OCI-LY7 (cell line): ENCODE measurements around the gene TOLLIP. TPM values are rescaled to one million over a fixed set of nuclear protein-coding genes. Genes with fewer than 3 reads are reported as not detected.

Source experiments
- BruUV-seq: library from RNA; stranded (reverse); fragments of 400-500 nt; replicated peaks from 2 replicates; lab custom pipeline; 2021; lab: Mats Ljungman, UMichigan
- CTCF ChIA-PET: fragments of 300-600 bp; sonication (Branson Sonifier 250); formaldehyde crosslinking; loops from one replicate; lab custom pipeline; 2022; ENCODE audit warnings: antibody characterized with exemption; ENCODE audit not compliant: unreplicated experiment; lab: Charles Lee
- POLR2A ChIA-PET: fragments of 300-600 bp; sonication (Branson Sonifier 250); formaldehyde crosslinking; loops from one replicate; lab custom pipeline; 2022; ENCODE audit warnings: antibody characterized with exemption; lab: Charles Lee
- DNase-seq: peaks from one replicate; pipeline ENCODE4 v3.0.0-alpha.2; 2015; ENCODE audit warnings: low spot score
- H2AFZ ChIP-seq: fragments of 200-600 bp; sonication (generic), shearing (Covaris generic); 2 replicates; pipeline ENCODE4 v1.6.1; 2014; ENCODE audit warnings: mild to moderate bottlenecking, antibody characterized with exemption, low read length, moderate library complexity
- H3K27ac ChIP-seq: fragments of 200-600 bp; sonication (generic); 2 replicates; pipeline ENCODE4 v1.5.1; 2014; ENCODE audit warnings: mixed run types, low read depth, mild to moderate bottlenecking, moderate library complexity, low read length, inconsistent platforms; ENCODE audit not compliant: poor library complexity, severe bottlenecking
- H3K36me3 ChIP-seq: fragments of 200-600 bp; sonication (generic); 2 replicates; pipeline ENCODE4 v1.6.1; 2014; ENCODE audit warnings: mild to moderate bottlenecking, antibody characterized with exemption, low read length, moderate library complexity, mixed read lengths; ENCODE audit not compliant: insufficient read depth
- H3K4me1 ChIP-seq: fragments of 200-600 bp; sonication (generic); 2 replicates; pipeline ENCODE4 v1.5.1; 2014; ENCODE audit warnings: mild to moderate bottlenecking, low read length; ENCODE audit not compliant: insufficient read depth, poor library complexity, severe bottlenecking
- H3K4me2 ChIP-seq: fragments of 200-600 bp; sonication (generic); 2 replicates; pipeline ENCODE4 v1.6.1; 2014; ENCODE audit warnings: mild to moderate bottlenecking, low read length
- H3K4me3 ChIP-seq: fragments of 200-600 bp; sonication (generic); 2 replicates; pipeline ENCODE4 v1.5.1; 2014; ENCODE audit warnings: mild to moderate bottlenecking, low read depth, low read length; ENCODE audit not compliant: poor library complexity, severe bottlenecking
- H3K79me2 ChIP-seq: fragments of 200-600 bp; sonication (generic); 2 replicates; pipeline ENCODE4 v1.6.1; 2016; ENCODE audit warnings: low read depth, mild to moderate bottlenecking, low read length, moderate library complexity, mixed read lengths; ENCODE audit not compliant: insufficient read depth
- H3K9me2 ChIP-seq: fragments of 200-600 bp; sonication (generic); 2 replicates; pipeline ENCODE4 v1.6.1; 2016; ENCODE audit warnings: mild to moderate bottlenecking, low read length, mixed read lengths; ENCODE audit not compliant: insufficient read depth
- H3K9me3 ChIP-seq: fragments of 200-600 bp; sonication (generic); 2 replicates; pipeline ENCODE4 v1.6.1; 2014; ENCODE audit warnings: mild to moderate bottlenecking, mixed run types, low read length, mixed read lengths
- H4K20me1 ChIP-seq: fragments of 200-600 bp; sonication (generic); 2 replicates; pipeline ENCODE4 v1.6.1; 2014; ENCODE audit warnings: mild to moderate bottlenecking, antibody characterized with exemption, low read length, moderate library complexity, mixed read lengths; ENCODE audit not compliant: insufficient read depth
- EZH2phosphoT487 ChIP-seq: fragments of 200-600 bp; sonication (generic); IDR thresholded peaks from 2 replicates; pipeline ENCODE4 v1.6.1; 2018; ENCODE audit warnings: low read depth, borderline replicate concordance, mild to moderate bottlenecking, mixed run types, antibody characterized with exemption, low read length, moderate library complexity, mixed read lengths
- intact Hi-C: fragments of 100-400 bp; cut with micrococcal nuclease; formaldehyde crosslinking; loops from one replicate; pipeline ENCODE4 v1.10.0; 2022; ENCODE audit not compliant: unreplicated experiment
- total RNA-seq, 2 experiments: library from RNA; depleted of rRNA in 1 of 2; stranded (reverse); fragments of >200 nt in 1 of 2; shearing (Covaris generic) in 1 of 2; gene quantifications; 2 replicates each; pipeline ENCODE4 v1.2.3, GENCODE V29; 2014 to 2022
- TF ChIP-seq, protein P1 (sequence below): fragments of 200-600 bp; sonication (generic); conservative IDR thresholded peaks from 2 replicates; pipeline ENCODE4 v1.5.1; 2014; ENCODE audit warnings: mild to moderate bottlenecking, antibody characterized with exemption, low read length, moderate library complexity, mixed read lengths

TOLLIP gene
- total RNA-seq, 2 experiments from 2014 or later: 15.9 to 37.1 TPM

DNA sequence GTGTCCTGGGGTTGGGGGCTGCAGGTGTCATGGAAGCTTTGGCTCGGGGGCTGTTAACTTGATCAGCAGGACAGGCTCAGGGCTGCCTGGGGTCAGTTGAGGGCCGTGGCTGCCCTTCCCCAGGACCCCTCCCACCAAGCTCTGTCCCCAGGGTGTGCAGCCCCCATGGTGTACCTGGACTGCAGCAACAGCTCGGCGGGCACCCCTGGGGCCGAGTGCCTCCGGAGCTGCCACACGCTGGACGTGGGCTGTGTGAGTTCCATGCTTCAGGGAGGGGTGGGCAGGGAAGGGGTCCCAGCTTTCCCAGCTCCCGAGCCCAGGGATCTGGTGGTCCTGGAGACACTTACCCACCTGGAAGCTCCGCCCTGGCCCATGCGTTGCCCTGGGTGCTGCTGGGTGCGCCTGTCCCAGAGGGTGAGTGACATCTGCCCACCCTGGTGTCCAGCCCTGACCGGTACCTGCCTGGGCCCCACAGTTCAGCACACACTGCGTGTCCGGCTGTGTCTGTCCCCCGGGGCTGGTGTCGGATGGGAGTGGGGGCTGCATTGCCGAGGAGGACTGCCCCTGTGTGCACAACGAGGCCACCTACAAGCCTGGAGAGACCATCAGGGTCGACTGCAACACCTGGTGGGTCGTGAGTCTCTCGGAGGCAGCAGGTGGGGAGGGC is 75.2 kb downstream of the TOLLIP start:
- H2AFZ ChIP-seq: no peak overlapping the region
- H4K20me1 ChIP-seq: no peaks in the 10 kb centered on the region
- no peak for DNase-seq
- H3K9me2 ChIP-seq: no peaks in the 10 kb centered on the region
- no peak overlapping the region for H3K4me3 ChIP-seq
- ChIA-PET CTCF (no interaction called here), POLR2A (no interaction called here)
- no peak for TF ChIP-seq EZH2phosphoT487
- TF ChIP-seq, protein P1, sequence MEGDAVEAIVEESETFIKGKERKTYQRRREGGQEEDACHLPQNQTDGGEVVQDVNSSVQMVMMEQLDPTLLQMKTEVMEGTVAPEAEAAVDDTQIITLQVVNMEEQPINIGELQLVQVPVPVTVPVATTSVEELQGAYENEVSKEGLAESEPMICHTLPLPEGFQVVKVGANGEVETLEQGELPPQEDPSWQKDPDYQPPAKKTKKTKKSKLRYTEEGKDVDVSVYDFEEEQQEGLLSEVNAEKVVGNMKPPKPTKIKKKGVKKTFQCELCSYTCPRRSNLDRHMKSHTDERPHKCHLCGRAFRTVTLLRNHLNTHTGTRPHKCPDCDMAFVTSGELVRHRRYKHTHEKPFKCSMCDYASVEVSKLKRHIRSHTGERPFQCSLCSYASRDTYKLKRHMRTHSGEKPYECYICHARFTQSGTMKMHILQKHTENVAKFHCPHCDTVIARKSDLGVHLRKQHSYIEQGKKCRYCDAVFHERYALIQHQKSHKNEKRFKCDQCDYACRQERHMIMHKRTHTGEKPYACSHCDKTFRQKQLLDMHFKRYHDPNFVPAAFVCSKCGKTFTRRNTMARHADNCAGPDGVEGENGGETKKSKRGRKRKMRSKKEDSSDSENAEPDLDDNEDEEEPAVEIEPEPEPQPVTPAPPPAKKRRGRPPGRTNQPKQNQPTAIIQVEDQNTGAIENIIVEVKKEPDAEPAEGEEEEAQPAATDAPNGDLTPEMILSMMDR: no peak
- no peak overlapping the region for H3K27ac ChIP-seq
- no peaks in the 10 kb centered on the region for H3K9me3 ChIP-seq
- no peak overlapping the region for H3K4me2 ChIP-seq
- no TSS peak for BruUV-seq
- H3K36me3 ChIP-seq: no peaks in the 10 kb centered on the region
- no peaks in the 10 kb centered on the region for H3K4me1 ChIP-seq
- intact Hi-C loops: no loop called here
- H3K79me2 ChIP-seq: no peaks in the 10 kb centered on the region

DNA sequence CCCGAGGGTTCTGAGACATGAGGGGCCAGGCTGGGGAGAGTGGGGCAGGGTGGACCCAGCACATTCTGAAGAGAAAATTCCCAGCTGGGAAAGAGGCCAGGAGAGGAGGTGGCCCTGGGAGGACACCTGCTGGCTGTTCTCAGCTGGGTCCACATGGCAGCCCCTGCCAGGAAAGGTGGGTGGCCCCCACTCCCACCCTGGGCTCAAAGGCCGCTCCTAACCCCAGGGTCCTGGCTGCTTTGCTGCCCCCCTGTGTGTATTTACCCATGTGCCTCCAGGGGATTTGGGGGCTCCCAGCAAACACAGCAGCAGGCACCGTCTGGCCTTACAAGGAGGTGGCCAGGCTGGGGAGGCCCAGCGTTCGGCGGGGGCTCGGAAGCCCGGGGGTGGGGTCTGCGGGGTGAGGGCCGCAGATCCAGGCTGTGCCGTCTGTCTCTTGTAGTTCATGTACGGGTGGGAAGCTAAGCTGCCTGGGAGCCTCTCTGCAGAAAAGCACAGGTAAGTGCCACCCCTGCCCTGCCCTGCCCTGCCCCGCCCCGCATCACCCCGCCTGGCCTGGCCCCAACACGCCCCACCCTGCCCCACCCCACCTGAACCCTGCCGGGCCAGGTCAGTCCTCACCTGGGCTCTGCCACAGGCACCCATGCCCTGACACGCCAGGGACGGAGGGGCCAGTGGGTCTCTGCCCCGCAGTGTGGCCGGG is 75.9 kb downstream of the TOLLIP start:
- no peaks in the 10 kb centered on the region for H3K36me3 ChIP-seq
- H3K4me3 ChIP-seq: no peak overlapping the region
- BruUV-seq: no TSS peak
- no peaks in the 10 kb centered on the region for H4K20me1 ChIP-seq
- H2AFZ ChIP-seq: no peak overlapping the region
- TF ChIP-seq, protein P1: no peak
- no peak for TF ChIP-seq EZH2phosphoT487
- intact Hi-C loops: no loop called here
- POLR2A ChIA-PET: no interaction called here
- no peaks in the 10 kb centered on the region for H3K9me2 ChIP-seq
- DNase-seq: no peak
- H3K4me1 ChIP-seq: no peaks in the 10 kb centered on the region
- CTCF ChIA-PET: no interaction called here
- H3K27ac ChIP-seq: no peak overlapping the region
- H3K9me3 ChIP-seq: no peaks in the 10 kb centered on the region
- no peak overlapping the region for H3K4me2 ChIP-seq
- no peaks in the 10 kb centered on the region for H3K79me2 ChIP-seq

DNA sequence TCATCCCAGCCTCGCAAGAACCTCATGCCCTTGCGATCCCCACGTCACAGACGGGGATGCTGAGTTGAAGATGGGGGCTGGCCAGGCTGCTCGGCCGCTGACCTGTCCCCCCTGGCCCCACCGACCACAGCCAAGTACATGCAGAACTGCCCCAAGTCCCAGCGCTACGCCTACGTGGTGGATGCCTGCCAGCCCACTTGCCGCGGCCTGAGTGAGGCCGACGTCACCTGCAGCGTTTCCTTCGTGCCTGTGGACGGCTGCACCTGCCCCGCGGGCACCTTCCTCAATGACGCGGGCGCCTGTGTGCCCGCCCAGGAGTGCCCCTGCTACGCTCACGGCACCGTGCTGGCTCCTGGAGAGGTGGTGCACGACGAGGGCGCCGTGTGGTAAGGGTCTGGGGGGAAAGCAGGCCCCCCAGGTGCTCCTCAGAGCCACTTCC is 76.5 kb downstream of the TOLLIP start:
- no TSS peak for BruUV-seq
- ChIA-PET POLR2A (no interaction called here), CTCF (no interaction called here)
- TF ChIP-seq, protein P1: no peak
- no peak for TF ChIP-seq EZH2phosphoT487
- no peaks in the 10 kb centered on the region for H3K9me3 ChIP-seq
- H3K4me3 ChIP-seq: no peak overlapping the region
- DNase-seq: no peak
- H3K79me2 ChIP-seq: no peaks in the 10 kb centered on the region
- intact Hi-C loops: no loop called here
- H3K4me1 ChIP-seq: no peaks in the 10 kb centered on the region
- H2AFZ ChIP-seq: no peak overlapping the region
- no peak overlapping the region for H3K4me2 ChIP-seq
- no peaks in the 10 kb centered on the region for H3K9me2 ChIP-seq
- no peaks in the 10 kb centered on the region for H3K36me3 ChIP-seq
- H3K27ac ChIP-seq: no peak overlapping the region
- H4K20me1 ChIP-seq: no peaks in the 10 kb centered on the region
